GM23338 (cell line): ENCODE measurements around the gene YIPF2. TPM values are rescaled to one million over a fixed set of nuclear protein-coding genes. Genes with fewer than 3 reads are reported as not detected.

Experiments used
- ATAC-seq: fragments of 200-7000 bp; cut with Tn5 transposase; 3 replicates; pipeline ENCODE4 v1.9.1; 2020
- DNase-seq: peaks from one replicate; pipeline ENCODE4 v3.0.0-alpha.2; 2015; ENCODE audit warnings: low spot score
- H2AFZ ChIP-seq: fragments of 200-600 bp; sonication (generic); 2 replicates; pipeline ENCODE4 v1.8.0; 2016; ENCODE audit warnings: antibody characterized with exemption, mild to moderate bottlenecking, moderate library complexity
- H3F3A ChIP-seq: fragments of 200-600 bp; sonication (generic); replicated peaks from 2 replicates; pipeline ENCODE4 v1.8.0; 2017; ENCODE audit warnings: antibody characterized with exemption, mixed run types, low read depth
- H3K27ac ChIP-seq: fragments of 200-600 bp; sonication (generic); 2 replicates; pipeline ENCODE4 v1.6.1; 2016; ENCODE audit warnings: low read depth
- H3K27me3 ChIP-seq: fragments of 200-600 bp; sonication (generic); 2 replicates; pipeline ENCODE4 v1.8.0; 2016; ENCODE audit warnings: mild to moderate bottlenecking, mixed run types, moderate library complexity; ENCODE audit not compliant: insufficient read depth
- H3K36me3 ChIP-seq: fragments of 200-600 bp; sonication (generic); 2 replicates; pipeline ENCODE4 v1.8.0; 2016; ENCODE audit warnings: mild to moderate bottlenecking; ENCODE audit not compliant: insufficient read depth
- H3K4me1 ChIP-seq: fragments of 200-600 bp; sonication (generic); 2 replicates; pipeline ENCODE4 v1.8.0; 2016; ENCODE audit warnings: mild to moderate bottlenecking, moderate library complexity; ENCODE audit not compliant: insufficient read depth
- H3K4me2 ChIP-seq: fragments of 200-600 bp; sonication (generic); 2 replicates; pipeline ENCODE4 v1.7.1; 2017; ENCODE audit warnings: mixed run types
- H3K4me3 ChIP-seq: fragments of 200-600 bp; sonication (generic); 2 replicates; pipeline ENCODE4 v1.6.1; 2016; ENCODE audit warnings: mixed run types
- H3K79me2 ChIP-seq: fragments of 200-600 bp; sonication (generic); replicated peaks from 2 replicates; pipeline ENCODE4 v1.8.0; 2017; ENCODE audit warnings: mild to moderate bottlenecking; ENCODE audit not compliant: insufficient read depth
- H3K9me2 ChIP-seq: fragments of 200-600 bp; sonication (generic); 2 replicates; pipeline ENCODE4 v1.8.0; 2017; ENCODE audit not compliant: insufficient read depth
- H4K20me1 ChIP-seq: fragments of 200-600 bp; sonication (generic); replicated peaks from 2 replicates; pipeline ENCODE4 v1.8.0; 2017; ENCODE audit warnings: mild to moderate bottlenecking; ENCODE audit not compliant: insufficient read depth
- H3K27ac Mint-ChIP-seq: 2 replicates; pipeline ENCODE4 v1.8.0; 2020; ENCODE audit warnings: inconsistent platforms, mild to moderate bottlenecking, moderate library complexity, mixed read lengths
- H3K27me3 Mint-ChIP-seq: 3 replicates; pipeline ENCODE4 v1.8.0; 2022; ENCODE audit warnings: low read depth, mild to moderate bottlenecking, moderate library complexity, mixed read lengths, inconsistent platforms; ENCODE audit not compliant: insufficient read depth, poor library complexity
- H3K36me3 Mint-ChIP-seq: 3 replicates; pipeline ENCODE4 v1.8.0; 2021; ENCODE audit warnings: low read depth, mild to moderate bottlenecking, inconsistent platforms, moderate library complexity, mixed read lengths
- H3K4me1 Mint-ChIP-seq: 3 replicates; pipeline ENCODE4 v1.8.0; 2020; ENCODE audit warnings: mild to moderate bottlenecking, inconsistent platforms, mixed read lengths
- H3K4me3 Mint-ChIP-seq: 3 replicates; pipeline ENCODE4 v1.8.0; 2021; ENCODE audit warnings: moderate library complexity, mild to moderate bottlenecking, inconsistent platforms, mixed read lengths
- H3K9me3 Mint-ChIP-seq: 3 replicates; pipeline ENCODE4 v1.8.0; 2020; ENCODE audit warnings: moderate library complexity, mild to moderate bottlenecking, inconsistent platforms, mixed read lengths
- CREB1 ChIP-seq: fragments of 250-450 bp; sonication (Bioruptor Pico); IDR thresholded peaks from 2 replicates; pipeline ENCODE4 v1.5.0; 2020; ENCODE audit warnings: low read depth, mild to moderate bottlenecking, moderate library complexity
- POLR2AphosphoS5 ChIP-seq: IDR thresholded peaks from 2 replicates; pipeline ENCODE4 v1.6.1; 2016; ENCODE audit warnings: antibody characterized with exemption, low read depth
- long read RNA-seq: library from polyadenylated mRNA; unstranded; transcript quantifications from one replicate; pipeline ENCODE4 v2.0.0, GENCODE V29; 2020; ENCODE audit not compliant: unreplicated experiment
- polyA plus RNA-seq: library from polyadenylated mRNA; unstranded; fragments of >200 nt; fragmentation: Nextera tagmentation; extraction: Ambion mirVana; gene quantifications from 2 replicates; pipeline ENCODE4 v1.2.1, GENCODE V29; 2016
- total RNA-seq: library from RNA; depleted of rRNA; stranded (reverse); fragments of >200 nt; shearing (Covaris generic); gene quantifications from 2 replicates; pipeline ENCODE4 v1.2.3, GENCODE V29; 2014; rRNA removed
- TF ChIP-seq, protein P1 (sequence below): fragments of 250-450 bp; sonication (Bioruptor Pico); IDR thresholded peaks from 2 replicates; pipeline ENCODE4 v1.5.0; 2020; ENCODE audit warnings: mild to moderate bottlenecking, moderate library complexity
- TF ChIP-seq, protein P2 (sequence below): IDR thresholded peaks from 2 replicates; pipeline ENCODE4 v1.6.1; 2016; ENCODE audit warnings: antibody characterized with exemption

Gene YIPF2
- 54.0 and 63.7 TPM in 2 replicates for total RNA-seq
- polyA plus RNA-seq: 36.3 and 45.3 TPM in 2 replicates
- long read RNA-seq, transcript YIPF2-204 (10 exons, 1,550 nt): major isoform, 11 of 24 reads
- long read RNA-seq, partial matches to known transcripts: 0 of 24 reads
- long read RNA-seq, other reads (novel, unspliced or antisense): 11 of 24 reads

DNA sequence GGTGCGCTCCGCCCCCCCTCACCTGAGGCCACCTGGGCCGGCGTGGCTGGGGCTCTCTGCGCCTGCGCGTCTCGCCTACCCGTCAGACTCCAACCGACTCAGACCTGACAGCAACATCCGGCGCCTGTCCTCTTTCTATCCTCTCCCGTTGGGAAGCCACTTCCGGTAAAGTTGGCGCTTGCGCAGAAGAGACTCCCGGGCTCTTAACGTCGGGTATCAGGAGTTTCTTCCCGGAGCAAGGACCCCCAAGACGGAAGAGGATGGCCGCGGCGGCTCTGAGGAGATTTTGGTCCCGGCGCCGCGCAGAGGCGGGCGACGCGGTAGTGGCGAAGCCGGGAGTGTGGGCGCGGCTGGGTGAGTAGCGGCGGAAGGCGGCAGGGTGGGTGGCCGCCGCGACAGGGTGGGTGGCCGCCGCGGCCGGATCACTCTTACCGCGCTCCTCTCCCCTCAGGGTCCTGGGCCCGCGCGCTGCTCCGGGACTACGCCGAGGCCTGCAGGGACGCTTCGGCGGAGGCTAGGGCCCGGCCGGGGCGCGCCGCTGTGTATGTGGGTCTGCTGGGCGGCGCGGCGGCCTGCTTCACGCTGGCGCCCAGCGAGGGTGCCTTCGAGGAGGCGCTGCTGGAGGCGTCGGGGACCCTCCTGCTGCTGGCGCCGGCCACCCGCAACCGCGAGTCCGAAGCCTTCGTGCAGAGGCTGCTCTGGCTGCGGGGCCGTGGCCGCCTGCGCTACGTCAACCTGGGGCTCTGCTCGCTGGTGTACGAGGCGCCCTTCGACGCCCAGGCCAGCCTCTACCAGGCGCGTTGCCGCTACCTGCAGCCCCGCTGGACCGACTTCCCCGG is at the start of gene YIPF2, which contains the start of gene TIMM29:
Gene YIPF2 (minus strand): TSS at position 77 of the 839 bp plus-strand sequence. CDS start 229 bp downstream, outside the sequence.
Gene TIMM29 (plus strand): TSS at position 249 of the 839 bp plus-strand sequence. CDS start 12 bp downstream, at position 261.
- Histone ChIP-seq H3F3A (peaks cover 12% of the 10 kb centered on the region), H3K79me2 (peaks cover 35% of the 10 kb centered on the region), H3K27ac (no peak within 1 kb of the TSS), H3K4me1 (peaks cover 7% of the 10 kb centered on the region), H3K9me2 (no peaks in the 10 kb centered on the region), H3K27me3 (no peaks in the 10 kb centered on the region), H3K4me3 (peak within 1 kb of the TSS; percentile 80), H4K20me1 (peaks cover 12% of the 10 kb centered on the region), H3K4me2 (peak within 1 kb of the TSS; percentile 95), H2AFZ (peak within 1 kb of the TSS; percentile 43; the same call in 1 of the 2 replicates), H3K36me3 (no peaks in the 10 kb centered on the region; the same call in none of the 2 replicates)
- ATAC-seq: peak; percentile 90
- Mint-ChIP-seq H3K4me1 (peaks cover 7% of the 10 kb centered on the region; the same call in 2 of the 3 replicates), H3K27me3 (peaks cover 21% of the 10 kb centered on the region), H3K27ac (no peak within 1 kb of the TSS; the same call in 1 of the 2 replicates), H3K4me3 (peak within 1 kb of the TSS; percentile 88), H3K36me3 (peaks cover 28% of the 10 kb centered on the region), H3K9me3 (no peaks in the 10 kb centered on the region; the same call in 2 of the 3 replicates)
- TF ChIP-seq POLR2AphosphoS5: peak; percentile 80
- peak; percentile 86 for TF ChIP-seq CREB1 (CRISPR knock-in tag)
- TF ChIP-seq, protein P1, sequence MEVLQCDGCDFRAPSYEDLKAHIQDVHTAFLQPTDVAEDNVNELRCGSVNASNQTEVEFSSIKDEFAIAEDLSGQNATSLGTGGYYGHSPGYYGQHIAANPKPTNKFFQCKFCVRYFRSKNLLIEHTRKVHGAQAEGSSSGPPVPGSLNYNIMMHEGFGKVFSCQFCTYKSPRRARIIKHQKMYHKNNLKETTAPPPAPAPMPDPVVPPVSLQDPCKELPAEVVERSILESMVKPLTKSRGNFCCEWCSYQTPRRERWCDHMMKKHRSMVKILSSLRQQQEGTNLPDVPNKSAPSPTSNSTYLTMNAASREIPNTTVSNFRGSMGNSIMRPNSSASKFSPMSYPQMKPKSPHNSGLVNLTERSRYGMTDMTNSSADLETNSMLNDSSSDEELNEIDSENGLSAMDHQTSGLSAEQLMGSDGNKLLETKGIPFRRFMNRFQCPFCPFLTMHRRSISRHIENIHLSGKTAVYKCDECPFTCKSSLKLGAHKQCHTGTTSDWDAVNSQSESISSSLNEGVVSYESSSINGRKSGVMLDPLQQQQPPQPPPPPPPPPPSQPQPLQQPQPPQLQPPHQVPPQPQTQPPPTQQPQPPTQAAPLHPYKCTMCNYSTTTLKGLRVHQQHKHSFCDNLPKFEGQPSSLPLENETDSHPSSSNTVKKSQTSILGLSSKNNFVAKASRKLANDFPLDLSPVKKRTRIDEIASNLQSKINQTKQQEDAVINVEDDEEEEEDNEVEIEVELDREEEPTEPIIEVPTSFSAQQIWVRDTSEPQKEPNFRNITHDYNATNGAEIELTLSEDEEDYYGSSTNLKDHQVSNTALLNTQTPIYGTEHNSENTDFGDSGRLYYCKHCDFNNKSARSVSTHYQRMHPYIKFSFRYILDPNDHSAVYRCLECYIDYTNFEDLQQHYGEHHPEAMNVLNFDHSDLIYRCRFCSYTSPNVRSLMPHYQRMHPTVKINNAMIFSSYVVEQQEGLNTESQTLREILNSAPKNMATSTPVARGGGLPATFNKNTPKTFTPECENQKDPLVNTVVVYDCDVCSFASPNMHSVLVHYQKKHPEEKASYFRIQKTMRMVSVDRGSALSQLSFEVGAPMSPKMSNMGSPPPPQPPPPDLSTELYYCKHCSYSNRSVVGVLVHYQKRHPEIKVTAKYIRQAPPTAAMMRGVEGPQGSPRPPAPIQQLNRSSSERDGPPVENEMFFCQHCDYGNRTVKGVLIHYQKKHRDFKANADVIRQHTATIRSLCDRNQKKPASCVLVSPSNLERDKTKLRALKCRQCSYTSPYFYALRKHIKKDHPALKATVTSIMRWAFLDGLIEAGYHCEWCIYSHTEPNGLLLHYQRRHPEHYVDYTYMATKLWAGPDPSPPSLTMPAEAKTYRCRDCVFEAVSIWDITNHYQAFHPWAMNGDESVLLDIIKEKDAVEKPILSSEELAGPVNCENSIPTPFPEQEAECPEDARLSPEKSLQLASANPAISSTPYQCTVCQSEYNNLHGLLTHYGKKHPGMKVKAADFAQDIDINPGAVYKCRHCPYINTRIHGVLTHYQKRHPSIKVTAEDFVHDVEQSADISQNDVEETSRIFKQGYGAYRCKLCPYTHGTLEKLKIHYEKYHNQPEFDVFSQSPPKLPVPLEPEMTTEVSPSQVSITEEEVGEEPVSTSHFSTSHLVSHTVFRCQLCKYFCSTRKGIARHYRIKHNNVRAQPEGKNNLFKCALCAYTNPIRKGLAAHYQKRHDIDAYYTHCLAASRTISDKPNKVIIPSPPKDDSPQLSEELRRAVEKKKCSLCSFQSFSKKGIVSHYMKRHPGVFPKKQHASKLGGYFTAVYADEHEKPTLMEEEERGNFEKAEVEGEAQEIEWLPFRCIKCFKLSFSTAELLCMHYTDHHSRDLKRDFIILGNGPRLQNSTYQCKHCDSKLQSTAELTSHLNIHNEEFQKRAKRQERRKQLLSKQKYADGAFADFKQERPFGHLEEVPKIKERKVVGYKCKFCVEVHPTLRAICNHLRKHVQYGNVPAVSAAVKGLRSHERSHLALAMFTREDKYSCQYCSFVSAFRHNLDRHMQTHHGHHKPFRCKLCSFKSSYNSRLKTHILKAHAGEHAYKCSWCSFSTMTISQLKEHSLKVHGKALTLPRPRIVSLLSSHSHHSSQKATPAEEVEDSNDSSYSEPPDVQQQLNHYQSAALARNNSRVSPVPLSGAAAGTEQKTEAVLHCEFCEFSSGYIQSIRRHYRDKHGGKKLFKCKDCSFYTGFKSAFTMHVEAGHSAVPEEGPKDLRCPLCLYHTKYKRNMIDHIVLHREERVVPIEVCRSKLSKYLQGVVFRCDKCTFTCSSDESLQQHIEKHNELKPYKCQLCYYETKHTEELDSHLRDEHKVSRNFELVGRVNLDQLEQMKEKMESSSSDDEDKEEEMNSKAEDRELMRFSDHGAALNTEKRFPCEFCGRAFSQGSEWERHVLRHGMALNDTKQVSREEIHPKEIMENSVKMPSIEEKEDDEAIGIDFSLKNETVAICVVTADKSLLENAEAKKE: no peak
- TF ChIP-seq, protein P2, sequence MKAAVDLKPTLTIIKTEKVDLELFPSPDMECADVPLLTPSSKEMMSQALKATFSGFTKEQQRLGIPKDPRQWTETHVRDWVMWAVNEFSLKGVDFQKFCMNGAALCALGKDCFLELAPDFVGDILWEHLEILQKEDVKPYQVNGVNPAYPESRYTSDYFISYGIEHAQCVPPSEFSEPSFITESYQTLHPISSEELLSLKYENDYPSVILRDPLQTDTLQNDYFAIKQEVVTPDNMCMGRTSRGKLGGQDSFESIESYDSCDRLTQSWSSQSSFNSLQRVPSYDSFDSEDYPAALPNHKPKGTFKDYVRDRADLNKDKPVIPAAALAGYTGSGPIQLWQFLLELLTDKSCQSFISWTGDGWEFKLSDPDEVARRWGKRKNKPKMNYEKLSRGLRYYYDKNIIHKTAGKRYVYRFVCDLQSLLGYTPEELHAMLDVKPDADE: peak; percentile 83
- DNase-seq: peak; percentile 99
